Brain microvascular endothelial cell (primary cell): ENCODE data around the gene ACR.

ENCODE experiments used
- DNase-seq: peaks from one replicate; pipeline ENCODE4 v3.0.0-alpha.2; 2020
- H3K27ac ChIP-seq: fragments of 250-450 bp; sonication (Bioruptor Pico); 2 replicates; pipeline ENCODE4 v1.5.1; 2020; ENCODE audit warnings: mild to moderate bottlenecking, moderate library complexity
- H3K27me3 ChIP-seq: fragments of 250-450 bp; sonication (Bioruptor Pico); replicated peaks from 2 replicates; pipeline ENCODE4 v1.5.1; 2020; ENCODE audit warnings: mild to moderate bottlenecking
- H3K36me3 ChIP-seq: fragments of 250-450 bp; sonication (Bioruptor Pico); replicated peaks from 2 replicates; pipeline ENCODE4 v1.5.1; 2020; ENCODE audit warnings: mild to moderate bottlenecking
- H3K4me3 ChIP-seq: 2 replicates; pipeline ENCODE4 v1.5.1; 2011; ENCODE audit warnings: low read depth, mild to moderate bottlenecking, control low read depth, low read length, moderate library complexity
- CTCF ChIP-seq: IDR thresholded peaks from 2 replicates; pipeline ENCODE4 v1.5.1; 2011; ENCODE audit warnings: low read depth, mild to moderate bottlenecking, moderate library complexity, low read length, control low read depth, inconsistent platforms; ENCODE audit errors: missing control alignments
- in situ Hi-C: cut with HindIII; loops from 2 replicates; pipeline ENCODE4 v1.10.0; 2017; ENCODE audit warnings: low sequenced_read_pairs, low pct_ligation_motif_present

Gene ACR

GRCh38 chr22:50705219-50705691 lies 32.7 kb upstream of the ACR start:
- no peak for TF ChIP-seq CTCF
- H3K27me3 ChIP-seq = no peaks in the 10 kb centered on the region
- in situ Hi-C loops = no loop called here
- H3K4me3 ChIP-seq = peak overlapping the region; percentile 32
- H3K36me3 ChIP-seq = no peaks in the 10 kb centered on the region
- H3K27ac ChIP-seq = no peak overlapping the region
- peak; percentile 66 for DNase-seq

DNA sequence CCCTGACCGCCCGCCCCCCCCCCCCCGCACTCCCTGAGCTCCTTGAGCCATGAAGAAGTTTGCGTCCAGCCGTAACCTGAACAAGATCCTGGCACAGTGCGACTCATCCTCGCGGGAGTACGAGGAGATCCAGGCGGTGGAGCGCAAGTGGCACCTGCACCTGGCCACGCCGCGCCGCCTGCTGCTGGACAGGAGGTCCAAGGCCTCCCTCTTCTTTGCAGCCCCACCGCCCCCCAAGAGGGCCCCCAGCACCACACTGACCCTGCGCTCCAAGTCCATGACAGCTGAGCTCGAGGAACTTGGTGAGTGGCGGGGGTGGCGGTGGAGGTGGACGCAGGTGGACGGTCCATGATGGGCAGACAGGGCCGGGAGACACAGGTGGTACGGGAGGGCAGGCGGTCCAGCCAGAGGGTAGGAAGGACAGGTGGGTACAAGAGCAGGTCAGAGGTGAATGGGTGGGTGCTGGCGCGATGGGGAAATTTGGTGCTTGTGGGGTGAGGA lies 32.1 kb upstream of the ACR start:
- Histone ChIP-seq H3K4me3 (no peak overlapping the region), H3K27me3 (no peaks in the 10 kb centered on the region), H3K36me3 (no peaks in the 10 kb centered on the region), H3K27ac (no peak overlapping the region)
- in situ Hi-C loops = no loop called here
- DNase-seq = no peak
- no peak for TF ChIP-seq CTCF

DNA sequence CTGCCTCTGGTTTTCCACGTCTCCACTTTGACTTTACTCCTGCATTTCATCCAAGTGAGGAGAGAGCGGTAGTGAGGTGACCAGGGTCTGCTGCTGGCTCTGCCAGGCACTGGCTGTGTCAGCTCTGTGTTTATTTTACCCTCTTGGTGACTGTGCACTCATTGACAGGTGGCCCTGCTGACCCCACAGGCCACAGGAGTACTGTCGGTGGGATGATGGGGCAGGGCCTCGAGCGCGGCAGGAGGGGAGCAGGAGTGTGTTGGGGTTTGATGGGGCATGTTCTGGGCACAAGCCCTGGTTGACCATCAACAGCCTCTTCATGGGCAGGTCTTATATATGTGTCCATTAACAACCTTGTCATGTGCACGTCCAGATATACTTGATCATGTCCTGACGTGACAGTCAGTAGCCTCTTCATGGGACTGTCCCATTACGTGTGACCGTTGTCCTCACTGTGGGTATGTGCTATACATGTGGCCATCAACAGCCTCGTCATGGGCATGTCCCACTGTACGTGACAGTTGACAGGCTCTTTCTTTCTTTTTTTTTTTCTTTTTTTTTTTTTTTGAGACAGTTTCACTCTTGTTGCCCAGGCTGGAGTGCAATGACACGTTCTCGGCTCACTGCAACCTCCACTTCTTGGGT lies 31.4 kb upstream of the ACR start:
- no peak for TF ChIP-seq CTCF
- H3K27ac ChIP-seq = no peak overlapping the region
- no peak for DNase-seq
- H3K36me3 ChIP-seq = no peaks in the 10 kb centered on the region
- no peak overlapping the region for H3K4me3 ChIP-seq
- in situ Hi-C loops = no loop called here
- H3K27me3 ChIP-seq = no peaks in the 10 kb centered on the region

- no peaks in the 10 kb centered on the region for H3K27me3 ChIP-seq
- in situ Hi-C loops = no loop called here
- DNase-seq = no peak
Observed at GRCh38 chr22:50708474-50708873, 29.5 kb upstream of the ACR start.

GRCh38 chr22:50708996-50709395 lies 29.0 kb upstream of the ACR start:
- in situ Hi-C loops = no loop called here
- Histone ChIP-seq H3K27me3 (no peaks in the 10 kb centered on the region), H3K36me3 (no peaks in the 10 kb centered on the region), H3K4me3 (no peak overlapping the region), H3K27ac (no peak overlapping the region)
- DNase-seq = no peak
- TF ChIP-seq CTCF = no peak

More at GRCh38 chr22:50708474-50708873, 29.5 kb upstream of the ACR start:
- Histone ChIP-seq H3K4me3 (no peak overlapping the region), H3K27ac (no peak overlapping the region), H3K36me3 (no peaks in the 10 kb centered on the region)
- TF ChIP-seq CTCF = no peak

GRCh38 chr22:50710221-50710620 lies 27.8 kb upstream of the ACR start:
- in situ Hi-C loops = no loop called here

More at GRCh38 chr22:50710221-50710620, 27.8 kb upstream of the ACR start:
- DNase-seq = no peak
- Histone ChIP-seq H3K36me3 (no peaks in the 10 kb centered on the region), H3K4me3 (no peak overlapping the region), H3K27me3 (no peaks in the 10 kb centered on the region), H3K27ac (no peak overlapping the region)
- no peak for TF ChIP-seq CTCF
